Hepatocyte (in vitro differentiated cells): ENCODE measurements around the gene CLEC16A.

Experiments used
- CTCF ChIP-seq: fragments of 200-600 bp; sonication (generic); IDR thresholded peaks from 2 replicates; pipeline ENCODE4 v1.5.1; 2016; ENCODE audit warnings: antibody characterized with exemption, mild to moderate bottlenecking; ENCODE audit not compliant: poor library complexity
- EZH2 ChIP-seq: fragments of 200-600 bp; sonication (generic); IDR thresholded peaks from 2 replicates; pipeline ENCODE4 v1.6.1; 2016; ENCODE audit warnings: antibody characterized with exemption, mild to moderate bottlenecking, borderline replicate concordance
- EZH2phosphoT487 ChIP-seq: fragments of 200-600 bp; sonication (generic); IDR thresholded peaks from one replicate; pipeline ENCODE4 v1.6.1; 2018; ENCODE audit warnings: antibody characterized with exemption, mild to moderate bottlenecking, low read depth, moderate library complexity; ENCODE audit not compliant: unreplicated experiment, severe bottlenecking

- TF ChIP-seq CTCF (no peak), EZH2phosphoT487 (no peak), EZH2 (no peak)
Observed at GRCh38 chr16:11047939-11048800, 103.8 kb downstream of the CLEC16A start.
